SIG-M5 (cell line): ENCODE measurements around the gene CPSF4L.
"Not testable (repeated sequence)": the region's sequence is repeated elsewhere in the genome, so short reads cannot be mapped to it uniquely, and the experiment has no call there.

Experiments used
- DNase-seq: peaks from one replicate; lab custom pipeline; 2025; lab: John Stamatoyannopoulos, UW

CPSF4L gene, protein sequence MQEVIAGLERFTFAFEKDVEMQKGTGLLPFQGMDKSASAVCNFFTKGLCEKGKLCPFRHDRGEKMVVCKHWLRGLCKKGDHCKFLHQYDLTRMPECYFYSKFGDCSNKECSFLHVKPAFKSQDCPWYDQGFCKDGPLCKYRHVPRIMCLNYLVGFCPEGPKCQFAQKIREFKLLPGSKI

DNA sequence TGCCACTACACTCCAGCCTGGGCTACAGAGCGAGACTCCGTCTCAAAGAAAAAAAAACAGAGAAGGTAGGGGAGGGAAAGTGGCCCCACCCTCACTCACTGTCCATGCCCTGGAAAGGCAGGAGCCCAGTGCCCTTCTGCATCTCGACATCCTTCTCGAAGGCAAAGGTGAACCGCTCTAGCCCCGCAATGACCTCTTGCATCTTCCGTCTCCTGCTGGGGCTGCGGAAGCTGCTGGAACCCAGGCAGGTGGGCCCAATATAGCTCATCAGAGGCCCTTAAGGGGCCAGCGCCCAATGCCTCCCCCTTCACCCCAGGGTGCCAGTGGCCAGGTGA is at the start of gene CPSF4L:
CPSF4L (minus strand) TSS at position 264 of the 335 bp plus-strand sequence; CDS start at position 202, 62 bp downstream.
- DNase-seq = no peak

DNA sequence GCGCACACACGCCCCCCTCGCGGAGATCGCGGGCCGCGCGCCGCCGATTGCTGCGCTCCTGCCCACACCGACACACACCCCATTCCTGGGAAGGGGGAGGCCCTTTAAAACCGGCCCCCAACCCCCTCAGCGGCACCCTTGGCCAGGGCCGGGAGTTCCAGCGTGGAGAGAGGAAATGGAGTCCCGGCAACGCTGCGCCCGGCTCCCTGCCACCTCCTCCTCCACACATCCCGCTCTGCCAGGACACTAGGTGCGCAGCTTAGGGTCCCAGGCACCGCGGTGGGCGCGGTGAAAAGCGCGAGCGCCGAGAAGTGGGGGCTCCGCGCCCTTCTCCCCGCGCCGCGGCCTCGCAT is 49.7 kb upstream of the CPSF4L start:
- no peak for DNase-seq

DNA sequence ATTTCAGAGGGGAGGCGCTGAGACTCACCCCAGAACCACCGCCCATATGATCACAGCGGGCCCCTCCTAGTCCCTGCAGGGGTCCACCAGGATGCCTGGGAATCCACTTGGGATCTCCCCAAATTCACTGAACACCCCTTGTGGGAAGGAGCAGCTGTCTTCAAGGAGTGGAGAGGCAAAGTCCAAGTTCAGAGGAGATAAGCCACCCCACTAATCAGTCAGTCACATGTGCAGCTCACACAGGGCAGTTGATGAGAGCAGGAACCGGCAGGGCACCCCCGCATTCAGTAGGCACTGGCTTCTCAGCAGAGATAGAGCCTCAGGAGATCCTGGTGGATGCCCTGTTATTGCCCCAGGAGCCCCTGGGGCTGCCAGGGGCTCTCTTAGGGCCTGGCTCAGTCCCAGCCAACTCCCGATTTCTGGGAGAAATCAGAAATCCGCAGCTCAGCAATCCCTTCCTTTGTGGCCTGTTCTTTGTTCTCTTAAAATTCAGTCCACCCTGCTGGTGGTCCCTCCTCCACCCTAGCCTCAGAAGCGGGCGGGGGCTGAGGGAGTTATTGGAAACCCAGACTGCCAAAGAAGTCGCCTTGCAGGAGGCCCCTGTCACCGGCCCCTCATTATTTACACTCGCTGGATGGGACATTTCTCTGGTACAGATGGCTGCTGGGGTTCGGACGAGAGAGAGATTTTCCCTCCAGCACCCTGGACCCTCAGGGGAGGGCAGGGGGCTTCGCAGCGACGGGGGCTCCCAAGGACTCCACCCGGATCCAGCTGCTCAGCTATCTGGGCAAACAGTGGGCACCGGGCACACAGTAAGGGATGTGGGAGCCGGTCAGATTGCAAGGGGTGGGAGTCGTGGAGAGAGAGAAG is 48.3 kb upstream of the CPSF4L start:
- no peak for DNase-seq

DNA sequence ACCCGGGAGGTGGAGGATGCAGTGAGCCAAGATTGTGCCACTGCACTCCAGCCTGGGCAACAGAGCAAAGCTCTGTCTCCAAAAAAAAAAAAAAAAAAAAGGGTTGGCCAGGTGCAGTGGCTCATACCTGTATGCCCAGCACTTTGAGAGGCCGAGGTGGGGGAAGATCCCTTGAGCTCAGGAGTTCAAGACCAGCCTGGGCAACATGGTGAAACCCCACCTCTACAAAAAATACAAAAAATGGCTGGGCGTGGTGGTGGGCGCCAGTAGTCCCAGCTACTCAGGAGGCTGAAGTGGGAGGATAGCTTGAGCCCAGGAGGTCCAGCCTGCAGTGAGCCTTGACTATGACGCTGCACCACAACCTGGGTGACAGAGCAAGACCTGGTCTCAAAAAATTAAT is 47.3 kb upstream of the CPSF4L start:
- not testable (repeated sequence) for DNase-seq

DNA sequence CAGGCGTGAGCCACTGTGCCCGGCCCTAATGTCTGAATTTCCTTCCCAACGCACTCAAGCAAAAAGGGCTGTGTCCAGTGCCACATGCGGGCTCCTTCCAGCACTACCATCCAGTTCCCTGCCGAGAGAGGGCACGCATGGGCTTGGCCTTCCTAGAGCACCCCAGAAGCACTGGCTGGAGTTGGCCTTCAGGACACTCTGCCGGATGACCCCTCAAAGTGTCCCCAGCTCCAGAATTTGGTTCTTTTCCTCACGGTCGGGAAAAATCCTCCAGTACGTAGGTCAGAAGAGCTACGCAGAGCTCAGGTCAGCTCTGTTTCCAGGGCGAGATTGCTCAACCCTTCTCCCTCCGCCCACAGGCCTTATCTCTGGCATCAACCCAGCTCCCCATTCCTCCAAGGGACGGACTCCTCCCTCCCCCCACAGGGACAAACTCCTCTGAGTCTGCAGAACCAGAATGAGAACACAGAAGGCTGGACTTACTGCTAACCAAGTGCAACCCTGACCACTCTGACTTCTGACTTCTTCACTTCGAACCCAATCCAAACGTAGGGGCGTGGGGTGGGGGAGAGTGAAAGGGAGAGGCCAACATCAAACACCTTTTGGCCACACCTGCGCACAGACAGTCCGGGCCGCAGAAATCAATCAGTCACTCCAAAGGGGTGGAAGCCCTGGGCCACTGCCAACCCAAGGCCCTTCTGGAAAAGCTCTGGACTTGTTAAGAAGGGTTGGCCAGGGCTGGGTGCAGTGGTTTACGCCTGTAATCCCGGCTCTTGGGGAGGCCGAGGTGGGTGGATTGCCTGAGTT is 46.5 kb upstream of the CPSF4L start:
- DNase-seq = no peak

DNA sequence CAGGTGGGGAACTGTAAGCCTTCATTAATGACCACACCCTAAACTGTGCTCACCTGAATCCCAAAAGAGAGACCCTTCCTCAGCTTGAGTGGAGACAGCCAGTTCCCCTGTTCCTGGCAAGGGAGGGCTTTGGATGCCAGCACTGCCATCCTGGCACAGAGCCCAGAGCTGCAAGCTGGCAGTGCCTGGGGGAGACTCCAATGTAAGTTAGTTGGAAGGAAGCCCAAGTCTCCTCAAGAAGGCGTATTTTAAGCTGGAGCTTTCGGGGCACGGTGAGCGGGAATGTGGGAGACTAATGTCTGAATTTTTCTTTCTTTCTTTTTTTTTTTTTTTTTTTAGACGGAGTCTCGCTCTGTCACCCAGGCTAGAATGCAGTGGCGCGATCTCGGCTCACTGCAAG is 45.5 kb upstream of the CPSF4L start:
- no peak for DNase-seq

DNA sequence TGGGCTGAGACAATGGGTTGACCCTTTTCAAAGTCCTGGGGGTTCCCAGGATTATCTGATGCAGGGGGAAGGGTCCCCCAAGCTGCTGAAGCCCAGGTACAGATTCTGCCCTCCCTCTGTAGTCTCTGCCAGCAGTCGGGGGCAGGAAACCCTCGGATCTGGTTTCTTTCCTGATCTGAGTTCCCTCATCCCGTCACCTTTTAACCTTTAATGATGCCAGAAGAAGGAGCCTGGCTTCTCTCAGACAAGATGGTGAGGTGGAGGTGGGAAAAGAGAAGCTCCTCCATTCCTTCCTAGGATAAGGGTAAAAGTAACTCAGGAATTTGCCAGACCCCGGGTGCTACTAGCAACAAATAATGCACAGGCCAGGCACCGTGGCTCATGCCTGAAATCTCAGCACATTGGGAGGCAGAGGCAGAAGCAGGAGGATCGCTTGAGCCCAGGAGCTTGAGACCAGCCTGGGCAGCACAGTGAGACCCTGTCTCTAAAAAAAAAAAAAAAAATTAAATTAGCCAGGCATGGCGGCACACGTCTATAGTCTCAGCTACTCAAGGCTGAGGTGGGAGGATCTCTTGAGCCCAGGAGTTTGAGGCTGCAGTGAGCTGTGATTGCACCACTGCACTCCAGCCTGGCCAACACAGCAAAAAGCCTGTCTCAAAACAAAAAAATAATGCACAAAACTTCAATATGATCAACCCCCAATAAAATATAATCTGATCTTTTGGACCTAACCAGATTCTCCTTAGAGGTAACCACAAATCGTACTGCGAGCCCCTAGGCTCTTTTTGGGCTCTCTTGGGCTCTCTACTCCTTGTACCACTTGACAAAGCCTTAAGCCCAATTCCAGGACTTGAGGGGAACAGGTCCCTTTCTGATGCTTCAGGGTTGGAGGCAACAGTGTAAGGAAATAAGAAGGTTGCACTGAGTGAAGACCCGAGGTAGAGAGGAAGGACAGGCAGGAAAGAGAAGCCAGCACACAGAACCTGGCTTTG is 44.5 kb upstream of the CPSF4L start:
- DNase-seq = no peak

DNA sequence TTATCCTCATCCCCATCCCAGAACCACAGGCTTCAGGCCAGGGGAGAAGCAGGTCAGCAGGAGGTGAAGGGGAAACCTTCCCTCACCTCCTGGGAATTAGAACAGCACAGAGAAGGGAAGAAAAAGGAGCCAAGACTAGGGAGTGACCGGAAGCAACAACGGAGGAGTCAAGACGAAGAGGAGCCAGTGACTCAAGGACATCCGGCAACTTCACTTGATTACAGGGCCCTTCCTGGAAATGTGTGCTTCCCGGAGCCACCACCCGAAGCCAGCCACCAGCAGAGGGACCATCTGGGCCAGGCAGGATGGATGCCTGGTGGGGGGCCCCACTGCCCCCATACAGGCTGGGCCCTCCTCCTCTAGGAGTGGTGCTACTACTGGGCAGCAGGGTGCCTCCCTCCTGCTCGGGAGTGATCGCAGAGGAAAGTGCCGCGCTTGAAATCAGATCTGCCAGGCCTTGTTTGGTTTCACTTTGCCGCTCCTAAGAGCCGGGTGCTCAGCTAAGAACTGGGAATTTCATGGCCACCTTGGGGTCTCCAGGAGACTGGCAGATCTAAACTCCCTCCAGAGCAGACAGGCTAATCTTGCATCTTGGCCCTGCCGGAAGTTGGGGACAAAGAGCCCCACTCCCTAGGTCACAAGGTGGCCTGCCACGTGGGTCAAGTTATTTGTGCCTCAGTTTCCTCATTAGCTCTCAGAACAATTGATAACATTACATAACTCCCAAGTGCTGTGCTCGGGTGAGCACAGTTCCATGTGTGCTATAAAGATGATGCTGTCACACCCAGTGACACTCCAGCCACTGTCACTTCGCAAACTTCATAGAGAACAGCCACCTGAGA is 43.5 kb upstream of the CPSF4L start:
- no peak for DNase-seq

DNA sequence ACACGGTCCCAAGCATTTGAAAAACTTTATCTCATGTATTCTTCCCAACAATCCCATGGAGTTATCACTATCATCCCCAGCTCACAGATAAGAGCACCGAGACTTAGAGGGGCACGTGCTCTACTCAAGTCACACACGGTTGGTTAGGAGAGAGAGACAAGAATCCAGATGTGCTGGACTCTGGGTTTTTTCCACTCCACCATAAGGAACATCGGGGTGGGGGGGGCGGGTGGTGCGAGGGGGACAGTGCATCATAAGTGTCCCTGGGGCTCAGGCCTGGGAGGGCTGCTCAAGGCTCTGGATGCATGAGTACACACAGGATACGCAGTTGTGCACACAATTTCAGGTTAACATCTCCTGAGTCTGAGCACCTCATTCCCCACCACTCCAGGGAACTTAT is 42.8 kb upstream of the CPSF4L start:
- DNase-seq = no peak

DNA sequence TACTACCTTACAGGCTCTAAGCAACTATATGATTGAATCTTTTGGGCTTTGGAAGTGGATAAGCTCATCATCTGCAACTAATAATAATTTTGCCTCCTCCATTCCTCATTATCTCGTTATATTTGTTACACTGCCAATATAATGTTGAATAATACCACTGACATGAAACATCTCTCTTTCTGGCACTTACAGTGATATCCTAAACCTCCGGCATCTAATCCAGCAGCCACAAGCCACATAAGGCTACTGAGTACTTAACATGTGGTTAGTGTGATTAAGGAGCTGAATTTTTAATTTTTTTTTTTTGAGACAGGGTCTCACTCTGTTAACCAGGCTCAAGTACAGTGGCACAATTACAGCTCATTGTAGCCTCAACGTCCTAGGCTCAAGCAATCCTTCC is 40.5 kb upstream of the CPSF4L start:
- no peak for DNase-seq

DNA sequence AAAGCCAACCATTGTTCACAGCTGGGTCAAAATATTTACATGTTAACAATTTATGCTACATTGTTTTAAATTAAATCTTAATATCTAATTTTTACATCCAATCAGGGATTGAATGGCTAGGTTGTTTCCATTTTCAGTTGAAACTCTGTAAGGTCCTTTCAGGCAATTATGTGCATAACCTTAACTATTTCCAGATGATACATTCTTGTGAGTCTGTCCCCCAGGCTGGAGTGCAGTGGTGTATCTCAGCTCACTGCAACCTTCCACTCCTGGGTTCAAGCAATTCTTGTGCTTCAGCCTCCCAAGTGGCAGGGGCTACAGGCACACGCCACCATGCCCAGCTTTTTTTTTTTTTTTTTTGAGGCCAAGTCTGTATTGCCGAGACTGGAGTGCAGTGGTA is 39.7 kb upstream of the CPSF4L start:
- DNase-seq = no peak

DNA sequence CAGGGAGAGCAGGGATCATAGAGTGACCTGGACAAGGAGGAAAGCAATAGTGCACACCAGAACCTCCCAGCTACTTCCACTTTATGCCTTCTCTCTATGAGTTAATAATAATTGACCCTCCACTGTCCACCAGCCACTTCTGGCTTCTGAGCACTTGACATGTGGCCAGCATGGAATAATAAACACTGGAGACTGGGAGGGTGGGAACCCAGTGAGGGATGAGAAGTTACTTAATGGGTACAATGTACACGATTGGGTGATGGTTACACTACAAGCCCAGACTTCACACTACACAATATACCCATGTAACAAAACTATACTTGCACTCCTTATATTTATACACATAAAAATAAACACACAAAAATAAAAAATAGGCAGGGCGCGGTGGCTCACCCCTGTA is 38.7 kb upstream of the CPSF4L start:
- no peak for DNase-seq

DNA sequence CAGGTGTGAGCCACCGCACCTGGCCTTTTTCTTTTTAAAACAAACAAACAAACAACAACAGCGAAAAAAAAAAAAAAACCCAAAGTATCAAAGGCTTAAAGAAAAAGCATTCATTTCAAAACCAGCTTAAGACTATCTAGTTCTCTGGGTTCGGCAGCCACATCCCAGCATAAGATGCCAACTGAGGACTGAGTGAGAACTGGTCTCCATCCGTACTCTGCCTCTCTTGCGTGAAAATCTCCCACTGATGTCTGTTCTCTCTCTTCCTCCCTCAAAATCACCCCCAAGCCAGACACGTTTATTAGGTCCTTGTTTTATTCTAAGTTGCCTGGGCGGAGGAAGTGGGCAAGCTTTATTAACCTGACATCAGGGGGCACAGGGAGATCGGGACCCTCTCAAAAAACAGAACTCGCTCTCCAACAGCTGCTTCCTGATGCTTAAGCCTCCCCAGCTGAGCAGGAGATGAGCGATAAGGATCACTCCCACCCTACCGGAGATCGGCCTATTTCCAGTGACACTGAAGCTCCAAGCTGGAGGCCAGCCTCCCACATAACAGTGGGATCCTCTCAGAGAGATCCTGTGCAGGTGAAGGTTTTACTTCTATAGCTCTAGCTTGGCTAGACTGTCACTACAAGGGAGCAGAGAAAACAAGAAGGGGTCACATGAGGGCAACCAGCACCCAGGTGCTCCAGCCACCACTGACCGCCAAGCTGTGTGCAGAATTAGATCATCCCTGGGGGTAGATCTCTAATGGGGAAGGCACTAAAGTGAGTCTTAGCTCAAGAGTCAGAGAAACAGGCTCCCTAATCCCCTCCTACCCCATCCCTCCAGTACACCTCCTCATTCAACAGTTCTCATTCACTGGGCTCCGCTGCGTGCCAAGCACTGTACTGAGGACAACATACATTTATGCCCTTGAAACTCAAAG is 36.5 kb upstream of the CPSF4L start:
- DNase-seq = no peak

DNA sequence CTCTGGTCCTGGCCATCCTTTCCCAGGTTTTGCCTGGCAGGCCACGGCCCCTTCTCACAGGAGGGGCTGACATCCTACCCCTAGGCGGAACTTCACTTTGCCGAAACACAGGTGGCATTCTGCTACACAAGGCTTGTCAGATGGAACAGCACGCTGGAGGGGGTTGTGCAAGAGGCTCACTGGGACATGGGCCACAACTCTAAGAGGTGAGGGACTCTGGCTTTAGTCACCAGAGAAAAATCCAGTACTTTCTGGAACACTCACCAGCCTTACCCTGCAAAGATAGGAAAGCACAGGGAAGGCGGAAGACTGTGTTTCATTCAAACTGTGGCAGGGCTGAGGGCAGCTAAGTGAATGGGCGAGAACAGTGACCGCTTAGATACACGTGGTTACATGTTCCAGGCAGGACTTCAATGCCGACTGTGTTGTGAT is 31.8 kb upstream of the CPSF4L start:
- DNase-seq = no peak

DNA sequence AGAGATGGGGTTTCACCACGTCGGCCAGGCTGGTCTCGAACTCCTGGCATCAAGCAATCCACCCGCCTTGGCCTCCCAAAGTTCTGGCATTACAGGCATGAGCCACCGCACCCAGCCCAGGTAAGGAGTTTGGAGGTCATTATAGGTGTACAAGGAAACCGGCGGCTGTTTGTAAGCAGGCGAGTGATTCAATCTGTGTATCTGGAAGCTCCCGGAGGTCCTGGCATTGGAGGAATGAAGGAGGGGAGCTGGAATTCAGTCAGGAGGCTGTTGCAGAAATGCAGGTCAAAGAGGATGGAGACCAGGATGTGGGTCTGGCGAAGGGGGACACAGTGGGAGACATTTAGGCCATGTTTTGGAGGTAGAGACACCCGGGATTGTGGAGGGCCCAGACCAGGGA is 31.4 kb upstream of the CPSF4L start:
- DNase-seq = no peak

DNA sequence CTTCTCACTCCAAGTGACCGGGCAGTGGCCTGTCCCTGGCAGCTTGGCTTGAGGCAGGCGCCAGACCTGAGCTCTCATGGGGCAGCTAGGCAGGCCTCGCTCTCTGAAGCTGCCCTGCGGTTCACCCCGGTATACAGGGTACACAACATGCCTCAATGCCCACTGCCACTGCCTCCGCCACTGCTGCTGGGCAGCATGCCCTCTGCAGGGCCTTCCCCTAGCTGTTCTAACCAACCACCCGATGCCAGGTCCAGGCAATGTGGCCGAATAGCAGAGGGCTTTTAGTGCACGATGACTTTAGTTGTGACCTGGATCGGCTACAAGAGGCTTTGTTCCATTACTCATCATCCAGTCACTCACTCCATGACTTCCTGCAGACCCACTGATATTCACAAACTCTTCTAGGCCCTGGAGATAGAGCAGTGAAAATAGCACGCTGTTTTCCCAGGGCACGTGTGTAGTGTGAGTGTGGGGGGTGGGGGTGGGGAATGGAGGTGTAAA is 30.4 kb upstream of the CPSF4L start:
- no peak for DNase-seq

DNA sequence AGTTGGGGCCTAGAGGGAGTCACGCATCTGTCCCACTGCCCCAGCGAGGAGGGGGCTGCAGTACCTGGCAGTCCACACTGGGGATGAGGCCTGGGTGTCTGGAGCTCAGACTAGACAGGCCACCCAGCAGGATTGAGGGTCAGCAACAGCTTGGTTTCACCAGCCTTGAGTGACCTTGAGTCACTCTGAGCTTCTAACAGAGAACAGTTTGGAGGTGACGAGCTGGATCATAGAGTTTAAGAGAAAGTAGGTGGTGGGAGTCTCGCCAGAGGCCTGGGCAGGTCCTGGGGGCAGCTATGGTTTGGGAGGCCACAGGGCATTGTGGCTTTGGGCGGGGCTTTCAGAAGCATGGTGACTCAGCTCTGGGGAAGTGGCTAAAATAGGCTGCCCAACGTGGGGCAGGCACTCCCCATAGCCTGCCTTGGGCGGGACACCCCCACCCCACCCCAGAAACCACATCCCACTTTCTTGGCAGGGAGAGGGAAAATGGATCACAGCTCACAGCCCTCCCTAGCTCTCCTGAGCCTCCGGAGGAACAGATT is 29.7 kb upstream of the CPSF4L start:
- no peak for DNase-seq

DNA sequence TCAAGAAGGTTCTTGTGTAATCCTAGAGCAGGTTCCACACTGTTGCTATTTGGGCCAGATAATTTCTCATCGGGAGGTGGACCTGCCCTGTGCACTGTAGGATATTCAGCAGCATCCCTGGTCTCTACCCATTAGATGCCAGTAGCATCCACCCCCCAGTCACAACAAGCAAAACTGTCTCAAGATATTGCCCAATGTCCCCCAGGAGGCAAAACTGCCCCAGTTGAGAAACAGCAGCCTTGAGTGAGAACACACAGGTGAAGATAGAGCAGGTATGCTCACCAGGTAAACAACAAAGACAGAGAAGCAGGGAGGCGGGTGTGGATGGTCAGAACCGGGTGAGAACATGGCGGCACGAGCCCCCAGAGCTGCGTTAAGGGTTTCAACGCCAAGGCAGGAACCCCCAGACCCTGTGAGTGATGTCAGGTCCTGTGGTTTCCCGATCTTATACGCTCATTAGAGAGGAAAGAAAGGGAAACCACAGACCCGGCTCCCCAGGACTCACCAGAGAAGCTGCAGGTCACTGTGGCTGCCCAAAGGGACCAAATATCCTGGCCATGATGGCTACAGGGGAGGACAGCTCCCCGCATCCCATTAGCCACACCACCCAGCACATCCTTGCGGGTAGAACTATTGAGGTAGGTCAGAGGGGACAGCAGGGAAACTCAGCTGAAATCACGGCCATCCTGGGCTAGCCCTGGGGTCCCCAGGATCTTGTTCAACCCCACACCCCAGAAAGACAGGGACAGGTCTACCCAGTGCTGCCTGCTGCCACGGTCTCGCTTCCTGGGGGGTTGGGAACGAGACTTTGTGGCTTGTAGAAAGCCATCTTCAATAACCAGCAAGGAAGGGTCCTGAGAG is 28.9 kb upstream of the CPSF4L start:
- DNase-seq = no peak
